Ovary (tissue), 3 donors: ENCODE data around the gene CSF1R.

Source experiments
- CTCF ChIP-seq, 3 donors: fragments of 450-650 bp in 2 of 3; fragments of 200-600 bp in 1 of 3; IDR thresholded peaks; one replicate each; pipeline versions ENCODE4 v1.5.1 to v1.8.0; 2016 to 2022; ENCODE audit warnings: antibody characterized with exemption in 3 of 3, mild to moderate bottlenecking in 1 of 3
- EP300 ChIP-seq: sonication (generic); formaldehyde crosslinking; IDR thresholded peaks from one replicate; pipeline ENCODE4 v1.6.1; 2017; ENCODE audit warnings: antibody characterized with exemption
- POLR2A ChIP-seq: fragments of 450-650 bp; IDR thresholded peaks from one replicate; pipeline ENCODE4 v1.6.1; 2017; ENCODE audit warnings: antibody characterized with exemption, mild to moderate bottlenecking, moderate library complexity
- donor health status: DM: no; HTN: no; CAD: no.

- TF ChIP-seq CTCF (IDR thresholded peaks at IDR 0.05) (no peak), EP300 (no peak), POLR2A (no peak)
Measured at GRCh38 chr5:150056075-150056443, 30.3 kb downstream of the CSF1R start.
